GM10248 (cell line): ENCODE data around the gene ZC3H4.
A peak's percentile ranks its signal among the peaks of the same experiment; 100 is the strongest.

Experiments used
- CTCF ChIA-PET: fragments of 300-600 bp; sonication (Branson Sonifier 250); formaldehyde crosslinking; extraction: SDS; loops from one replicate; lab custom pipeline; 2021; ENCODE audit warnings: antibody characterized with exemption; lab: Yijun Ruan, JAX
- POLR2A ChIA-PET: fragments of 350-650 bp; sonication (Branson Sonifier 250); formaldehyde crosslinking; extraction: SDS; loops from one replicate; lab custom pipeline; 2020; ENCODE audit warnings: antibody characterized with exemption; lab: Yijun Ruan, JAX
- DNase-seq: peaks from one replicate; pipeline ENCODE4 v3.0.0; 2012; ENCODE audit errors: extremely low spot score
- CTCF ChIP-seq: IDR thresholded peaks from 2 replicates; pipeline ENCODE4 v1.5.1; 2012; ENCODE audit warnings: mild to moderate bottlenecking, low read depth; ENCODE audit errors: extremely low read depth, missing control alignments, control extremely low read depth

ZC3H4 gene

DNA sequence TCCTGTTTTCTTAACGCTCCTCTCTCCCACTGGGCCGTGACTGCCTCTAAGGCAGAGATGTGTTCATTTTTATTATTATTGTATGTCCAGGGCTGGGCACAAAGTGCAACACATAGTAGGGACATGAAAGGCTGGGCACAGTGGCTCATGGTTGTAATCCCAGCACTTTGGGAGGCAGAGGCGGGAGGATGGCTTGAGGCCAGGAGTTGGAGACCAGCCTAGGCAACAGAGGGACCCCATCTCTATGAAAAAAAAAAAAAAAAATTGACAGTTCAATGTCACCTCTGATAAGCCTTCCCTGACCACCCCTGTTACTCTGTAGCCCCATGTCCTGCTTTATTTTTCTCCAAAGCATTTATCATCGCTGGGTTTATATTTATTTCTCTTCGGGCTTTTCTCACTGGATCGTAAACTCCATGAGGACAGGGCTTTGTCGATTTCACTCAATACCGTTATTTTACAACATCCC is 16.6 kb upstream of the ZC3H4 start:
- TF ChIP-seq CTCF: no peak
- CTCF ChIA-PET: interaction anchor here (1.3 to 4.3 kb wide), 3 partner anchors 34 to 114 kb away, joined by 3 to 29 read pairs (median 27); no protein-coding TSS in a partner anchor
- POLR2A ChIA-PET: interaction anchor here (1.8 kb wide), 1 partner anchor 96 kb away, joined by 8 read pairs; no protein-coding TSS in a partner anchor
- no peak for DNase-seq

DNA sequence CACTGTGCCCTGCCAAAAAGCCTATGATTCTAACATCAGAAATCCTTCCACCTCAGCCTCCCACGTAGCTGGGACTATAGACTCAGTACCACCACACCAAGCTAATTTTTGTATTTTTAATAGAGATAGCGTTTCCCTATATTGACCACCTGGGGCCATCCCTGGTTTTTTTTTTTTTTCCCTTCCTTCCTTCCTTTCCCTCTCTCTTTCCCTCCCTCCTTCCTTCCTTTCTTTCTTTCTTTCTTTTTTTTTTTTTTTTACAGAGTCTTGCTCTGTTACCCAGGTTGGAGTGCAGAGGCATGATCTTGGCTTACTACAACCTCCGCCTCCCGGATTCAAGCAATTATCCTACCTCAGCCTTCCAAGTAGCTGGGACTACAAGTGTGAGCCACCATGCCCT is 16.0 kb upstream of the ZC3H4 start:
- no peak for DNase-seq
- ChIA-PET CTCF (interaction anchor here (1.8 to 4.6 kb wide), 3 partner anchors 13 to 49 kb away, joined by 4 to 90 read pairs (median 29); no protein-coding TSS in a partner anchor), POLR2A (no interaction called here)
- TF ChIP-seq CTCF: no peak

GRCh38 chr19:47125669-47125938 is 12.0 kb upstream of the ZC3H4 start:
- TF ChIP-seq CTCF: no peak
- no peak for DNase-seq
- CTCF ChIA-PET: interaction anchor here (0.8 to 4.6 kb wide), 19 partner anchors 9 to 122 kb away, joined by 3 to 90 read pairs (median 8); partner anchors contain the start of gene ZC3H4
- POLR2A ChIA-PET: interaction anchor here (0.6 kb wide), 1 partner anchor 410 kb away, joined by 4 read pairs; no protein-coding TSS in a partner anchor

DNA sequence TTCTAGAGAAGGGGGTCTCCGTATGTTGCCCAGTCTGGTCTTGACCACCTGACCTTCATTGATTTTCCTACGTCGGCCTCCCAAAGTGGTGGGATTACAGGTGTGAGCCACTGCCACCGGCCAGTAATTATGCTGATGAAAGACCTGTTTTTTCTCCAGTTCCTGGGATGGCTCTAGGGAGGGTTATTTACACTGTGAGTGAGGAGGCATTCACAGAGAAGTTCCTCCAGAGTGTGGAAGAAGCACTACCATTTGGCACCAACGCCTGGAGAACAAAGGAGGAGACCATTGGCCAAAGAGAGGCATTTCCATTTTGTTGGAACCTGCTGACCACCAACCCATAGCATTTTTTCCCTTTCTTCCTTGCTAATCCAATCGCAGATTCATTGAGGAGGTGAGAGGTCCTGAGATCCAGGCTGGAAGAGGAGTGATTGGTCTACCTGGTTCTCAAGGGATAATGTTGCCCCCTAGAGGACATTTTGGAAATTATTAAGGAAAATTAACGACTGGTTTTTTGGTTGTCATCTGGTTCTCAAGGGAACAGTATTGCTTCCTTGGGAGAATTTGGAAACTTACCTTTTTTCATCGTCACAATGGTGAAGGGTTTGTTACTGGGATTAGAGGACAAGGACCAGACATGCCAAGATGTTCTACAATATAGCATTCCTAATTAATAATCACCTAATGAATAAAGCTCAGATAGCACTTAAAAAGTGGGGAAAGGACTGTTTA is 11.5 kb upstream of the ZC3H4 start:
- ChIA-PET CTCF (interaction anchor here (0.8 to 4.6 kb wide), 20 partner anchors 9 to 123 kb away, joined by 3 to 90 read pairs (median 8); partner anchors contain the start of gene ZC3H4), POLR2A (no interaction called here)
- peak; percentile 50 for TF ChIP-seq CTCF
- DNase-seq: peak; percentile 63

GRCh38 chr19:47123406-47123805 is 9.8 kb upstream of the ZC3H4 start:
- no peak for TF ChIP-seq CTCF
- POLR2A ChIA-PET: interaction anchor here (1.0 kb wide), 1 partner anchor 10 kb away, joined by 6 read pairs; no protein-coding TSS in a partner anchor
- DNase-seq: no peak
- CTCF ChIA-PET: interaction anchor here (0.9 to 3.3 kb wide), 10 partner anchors 8 to 124 kb away, joined by 3 to 39 read pairs (median 4); partner anchors contain the start of gene ZC3H4
